ENCODE data around the gene SFTA2. TPM values are rescaled to one million over a fixed set of nuclear protein-coding genes. Genes with fewer than 3 reads are reported as not detected.
"Not testable (repeated sequence)": the region's sequence is repeated elsewhere in the genome, so short reads cannot be mapped to it uniquely, and the experiment has no call there.

Gene SFTA2
- total RNA-seq, 4 donors from 2014 or later = 1.1 TPM; not detected in 3

- Histone ChIP-seq H3K36me3 (no peaks in the 10 kb centered on the region), H3K9me3 (no peaks in the 10 kb centered on the region), H3K4me3 (peak overlapping the region; percentile 47 to 48), H3K27ac (peak overlapping the region; percentile 91 to 96), H3K4me1 (peaks cover 9 to 15% of the 10 kb centered on the region in 2 donors), H3K27me3 (no peaks in the 10 kb centered on the region)
- DNase-seq = no peak
- intact Hi-C loops (cut with DNase I; ENCODE audit: low total_unique reads) = no loop called here
- no peak for TF ChIP-seq POLR2A (IDR thresholded peaks at IDR 0.05)
- no peak for TF ChIP-seq CTCF (IDR thresholded peaks at IDR 0.05)
These were observed 18.3 kb downstream of the SFTA2 start for GRCh38 chr6:30913721-30914075.

- Histone ChIP-seq H3K36me3 (no peaks in the 10 kb centered on the region), H3K9me3 (no peaks in the 10 kb centered on the region), H3K27me3 (no peaks in the 10 kb centered on the region), H3K4me3 (no peak overlapping the region), H3K27ac (peak overlapping the region; percentile 91 to 96), H3K4me1 (peaks cover 9 to 15% of the 10 kb centered on the region in 2 donors)
- TF ChIP-seq CTCF (IDR thresholded peaks at IDR 0.05) (no peak), POLR2A (IDR thresholded peaks at IDR 0.05) (no peak)
- no peak for DNase-seq
- intact Hi-C loops (cut with DNase I; ENCODE audit: low total_unique reads) = no loop called here
These were observed 19.0 kb downstream of the SFTA2 start for GRCh38 chr6:30912746-30913520.

- H3K4me1 ChIP-seq; intact Hi-C loops (cut with DNase I; ENCODE audit: low total_unique reads); H3K9me3 ChIP-seq; H3K27me3 ChIP-seq; H3K36me3 ChIP-seq; DNase-seq; H3K27ac ChIP-seq; H3K4me3 ChIP-seq: not testable (repeated sequence)
These were observed 21.5 kb downstream of the SFTA2 start for GRCh38 chr6:30910473-30910872.

GRCh38 chr6:30908700-30909099, 23.3 kb downstream of the SFTA2 start:
- H3K4me3 ChIP-seq = peak overlapping the region; percentile 80 to 89
- no peak for DNase-seq
- no peaks in the 10 kb centered on the region for H3K36me3 ChIP-seq
- intact Hi-C loops (cut with DNase I; ENCODE audit: low total_unique reads) = no loop called here
- TF ChIP-seq POLR2A (IDR thresholded peaks at IDR 0.05) = no peak
- TF ChIP-seq CTCF (IDR thresholded peaks at IDR 0.05) = no peak
- no peaks in the 10 kb centered on the region for H3K9me3 ChIP-seq
- H3K27ac ChIP-seq = peak overlapping the region in 1 of 2 donors; percentile 64
- H3K4me1 ChIP-seq = peaks cover 0 to 7% of the 10 kb centered on the region in 2 donors
- H3K27me3 ChIP-seq = no peaks in the 10 kb centered on the region

GRCh38 chr6:30907758-30908591, 24.0 kb downstream of the SFTA2 start, which contains the start of gene GTF2H4:
Gene GTF2H4, plus strand, starts transcription at chr6:30908207.
- Histone ChIP-seq H3K4me3 (peak within 1 kb of the TSS; percentile 80 to 89), H3K9me3 (no peaks in the 10 kb centered on the region), H3K27me3 (no peaks in the 10 kb centered on the region), H3K27ac (peak within 1 kb of the TSS; percentile 63 to 64), H3K4me1 (peaks cover 0 to 7% of the 10 kb centered on the region in 2 donors), H3K36me3 (no peaks in the 10 kb centered on the region)
- TF ChIP-seq POLR2A (IDR thresholded peaks at IDR 0.05) = peak in 1 of 2 donors; percentile 58
- peak in 2 of 4 experiments; percentile 11 to 46 for TF ChIP-seq CTCF (IDR thresholded peaks at IDR 0.05)
- intact Hi-C loops (cut with DNase I; ENCODE audit: low total_unique reads) = no loop called here
- peak; percentile 97 for DNase-seq

- H3K4me1 ChIP-seq; H3K27me3 ChIP-seq; intact Hi-C loops (cut with DNase I; ENCODE audit: low total_unique reads); DNase-seq; H3K9me3 ChIP-seq; H3K36me3 ChIP-seq: not testable (repeated sequence)
- Histone ChIP-seq H3K4me3 (peak overlapping the region; percentile 80 to 89), H3K27ac (peak overlapping the region in 1 of 2 donors; percentile 45)
These were observed 24.6 kb downstream of the SFTA2 start for GRCh38 chr6:30907290-30907757.

All from uterus (tissue), 4 donors.